Measurements from ENCODE around the gene FOXO6.

Gene FOXO6

GRCh38 chr1:41360786-41361494, at the start of gene FOXO6:
TSS of gene FOXO6 (plus strand) at chr1:41361434.
- peak; percentile 92 to 93 for DNase-seq

- no peak for DNase-seq
These were observed 48.1 kb upstream of the FOXO6 start for GRCh38 chr1:41312991-41313645.

GRCh38 chr1:41313661-41314131, 47.5 kb upstream of the FOXO6 start:
- DNase-seq: no peak

- no peak for DNase-seq
These were observed 46.7 kb upstream of the FOXO6 start for GRCh38 chr1:41314376-41315145.

DNA sequence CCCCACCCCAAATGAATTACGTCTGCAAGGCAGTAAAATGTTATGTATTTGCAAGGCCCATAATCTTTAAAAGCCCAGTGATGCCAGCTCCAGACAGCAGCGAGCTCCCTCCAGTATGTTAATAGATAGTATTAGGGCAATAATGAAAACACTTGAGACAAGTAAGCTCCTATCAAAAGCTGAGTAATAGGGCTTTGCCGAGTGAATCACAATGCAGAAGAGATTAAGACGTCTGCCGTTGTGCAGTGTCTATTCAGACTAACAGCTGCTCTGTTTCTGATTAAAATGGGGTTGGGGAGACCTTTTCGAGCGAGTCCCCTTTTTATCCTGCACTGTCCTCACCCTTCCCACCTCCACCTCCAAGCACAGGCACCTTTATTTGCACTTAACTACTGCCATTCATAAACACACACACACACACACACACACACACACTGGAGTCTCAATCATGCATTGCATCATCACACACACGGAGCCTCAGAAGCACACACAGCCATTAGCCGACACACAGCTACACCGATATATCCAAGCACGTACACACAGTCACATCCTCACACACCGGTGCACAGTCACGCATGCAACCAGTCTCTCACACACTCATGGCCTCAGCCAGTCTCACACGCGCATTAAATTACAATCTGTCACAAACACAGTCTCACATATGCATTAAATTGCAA, 46.0 kb upstream of the FOXO6 start:
- DNase-seq: no peak

- DNase-seq: no peak
These were observed 45.4 kb upstream of the FOXO6 start for GRCh38 chr1:41315871-41316270.

- no peak for DNase-seq
These were observed 43.9 kb upstream of the FOXO6 start for GRCh38 chr1:41317361-41317760.

- no peak for DNase-seq
These were observed 43.1 kb upstream of the FOXO6 start for GRCh38 chr1:41318135-41318534.

- no peak for DNase-seq
These were observed 42.0 kb upstream of the FOXO6 start for GRCh38 chr1:41319106-41319755.

DNA sequence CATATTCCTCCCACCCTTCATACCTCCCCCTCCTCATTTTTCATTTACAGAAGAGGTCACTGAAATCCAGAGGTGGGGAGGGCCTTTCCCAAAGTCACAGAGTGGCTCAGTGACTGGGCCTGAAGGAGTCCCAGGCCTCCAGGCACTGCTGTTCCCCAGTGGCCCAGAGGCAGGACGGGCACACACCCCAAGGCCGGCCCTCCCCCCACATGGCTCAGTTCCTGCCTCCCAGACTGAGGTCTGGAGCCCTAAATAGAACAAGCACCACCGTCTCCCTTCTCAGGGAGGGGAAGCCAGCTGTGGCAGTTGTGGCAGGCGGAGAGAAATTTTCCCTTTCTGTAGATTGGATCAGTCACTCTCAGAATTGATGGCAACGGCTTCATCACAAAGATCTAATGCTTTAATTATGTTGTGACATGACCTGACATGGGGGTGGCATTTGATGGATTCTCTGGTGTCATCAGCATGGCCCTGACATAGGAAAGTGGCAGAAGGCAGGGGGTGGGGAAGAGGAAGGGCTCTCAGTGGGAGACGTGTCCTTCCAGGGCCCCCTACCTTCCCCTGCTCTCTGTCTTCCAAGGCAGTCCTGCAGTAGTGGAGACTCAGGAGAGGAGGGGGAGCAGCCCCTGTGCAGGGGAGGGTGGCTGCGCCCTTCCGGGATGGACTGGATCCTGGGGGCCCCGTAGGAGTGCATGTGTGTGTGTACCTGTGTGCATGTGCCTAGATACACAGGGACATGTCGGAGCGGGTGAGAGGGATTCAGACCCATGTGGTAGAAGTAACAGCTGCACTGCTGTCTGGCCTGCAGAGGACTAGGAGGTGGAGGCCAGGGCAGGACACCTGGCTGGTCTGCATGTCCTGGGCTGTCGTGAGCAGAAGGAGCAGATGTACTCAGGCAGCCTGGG, 41.2 kb upstream of the FOXO6 start:
- no peak for DNase-seq

DNA sequence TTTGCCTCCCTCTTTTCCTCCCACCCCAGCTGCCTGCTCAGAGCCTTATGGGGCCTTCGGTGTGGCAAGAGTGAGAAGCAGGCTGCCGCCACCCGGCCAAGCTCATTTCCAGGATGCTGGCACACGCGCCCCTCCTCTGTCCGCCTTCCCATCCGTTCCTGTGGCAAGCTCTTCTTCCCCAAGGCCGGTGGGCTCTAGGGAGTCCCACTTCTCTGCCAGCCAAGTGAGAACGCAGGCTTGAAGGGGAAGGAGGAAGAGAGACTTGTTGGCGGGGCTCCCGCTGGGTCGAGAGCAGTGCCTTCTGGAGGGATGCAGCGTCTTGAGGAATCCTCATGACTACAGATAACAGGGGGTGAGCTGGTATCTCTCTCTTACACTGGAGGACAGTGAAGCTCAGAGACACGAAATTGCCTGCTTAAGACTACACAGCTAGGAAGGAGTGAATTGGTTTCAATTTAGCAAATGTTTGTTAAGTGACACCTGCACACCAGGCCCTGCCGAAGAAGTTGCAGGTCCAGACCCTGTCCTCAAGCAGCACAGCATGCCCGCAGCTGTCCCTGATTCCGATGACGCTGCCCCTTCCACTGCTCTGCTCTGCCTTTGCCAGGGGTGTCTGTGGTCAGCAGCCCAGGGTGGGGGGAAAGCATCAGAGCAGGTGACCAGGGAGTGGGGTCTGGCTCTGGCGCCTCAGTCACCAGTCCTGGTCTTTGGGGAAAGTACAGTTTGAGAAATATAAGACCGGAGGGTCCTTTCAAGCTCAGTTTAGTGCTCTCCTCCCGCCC, 40.1 kb upstream of the FOXO6 start:
- DNase-seq: no peak

DNA sequence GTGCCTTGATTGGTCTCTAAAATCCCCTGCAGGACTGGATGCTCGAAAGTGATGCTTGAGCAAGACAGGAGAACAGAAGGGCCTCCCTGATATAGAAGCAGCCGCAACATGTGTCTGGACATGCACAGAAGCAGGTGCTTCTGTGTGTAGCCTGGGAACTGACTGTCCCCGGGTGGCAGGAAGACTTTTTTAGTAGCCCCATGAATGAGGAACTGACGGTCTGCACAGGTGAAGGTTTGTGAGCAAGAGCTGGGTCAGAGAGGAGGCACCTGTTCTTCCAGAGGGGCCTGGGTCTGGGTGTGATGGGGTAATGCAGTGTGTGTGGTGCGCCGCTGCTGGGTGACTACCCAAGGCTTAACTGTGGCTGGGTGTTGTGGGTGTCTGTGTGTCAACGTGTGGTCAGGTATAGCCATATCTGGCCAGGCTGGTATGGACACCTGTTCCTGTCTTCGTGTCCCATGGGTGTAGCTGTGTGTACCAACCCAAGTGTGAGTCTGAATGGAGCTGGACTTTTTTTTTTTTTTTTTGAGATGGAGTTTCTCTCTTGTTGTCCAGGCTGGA, 39.1 kb upstream of the FOXO6 start:
- DNase-seq: no peak

- DNase-seq: no peak
These were observed 38.4 kb upstream of the FOXO6 start for GRCh38 chr1:41322835-41323234.

- DNase-seq: no peak
These were observed 38.0 kb upstream of the FOXO6 start for GRCh38 chr1:41323243-41323642.

GRCh38 chr1:41325801-41326200, 35.4 kb upstream of the FOXO6 start:
- no peak for DNase-seq

GRCh38 chr1:41327383-41327999, 33.7 kb upstream of the FOXO6 start:
- no peak for DNase-seq

DNA sequence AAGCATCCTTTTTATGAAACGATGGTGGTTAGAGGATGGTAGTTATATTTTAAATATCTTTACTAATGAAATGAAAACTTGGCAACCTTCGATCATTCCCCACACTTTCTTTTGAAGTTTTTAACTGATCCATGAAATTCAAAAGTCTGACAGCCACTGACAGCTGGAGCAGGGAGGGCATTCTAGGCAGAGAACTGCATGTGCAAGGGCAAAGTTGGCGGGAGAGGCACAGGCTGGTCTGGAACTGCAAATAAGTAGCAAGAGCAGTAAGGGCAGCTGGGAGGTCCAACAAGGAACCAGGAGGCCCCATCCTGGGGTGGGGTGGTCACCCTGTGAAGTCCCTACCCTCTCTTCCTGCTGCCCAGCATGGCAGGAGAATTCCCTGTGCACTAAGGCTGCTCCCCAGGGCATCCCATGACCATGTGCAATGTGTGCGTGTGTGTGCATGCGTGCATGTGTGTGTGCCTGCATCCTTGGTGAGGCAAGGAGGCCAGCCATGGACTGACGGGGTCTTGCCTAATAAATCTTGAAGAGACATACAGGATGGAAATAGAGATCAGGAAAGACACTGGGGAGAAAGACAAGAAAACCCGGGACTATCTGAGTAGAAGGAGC, 33.1 kb upstream of the FOXO6 start:
- no peak for DNase-seq

- DNase-seq: no peak
These were observed 32.2 kb upstream of the FOXO6 start for GRCh38 chr1:41328780-41329640.
